ENCODE results near the gene CDC6. TPM values are rescaled to one million over a fixed set of nuclear protein-coding genes. Genes with fewer than 3 reads are reported as not detected.
A peak's percentile ranks its signal among the peaks of the same experiment; 100 is the strongest.

CDC6 gene
- total and polyA plus RNA-seq, 2 donors (not counting 3 experiments of a cell fraction or from before 2014, with no cell fraction given), result 15.5 to 55.2 TPM

GRCh38 chr17:40314584-40314956 lies 26.9 kb downstream of the CDC6 start:
- H3K4me1 ChIP-seq (ENCODE audit: control insufficient read depth, extremely low read depth, insufficient read depth, low read length), result peaks cover 61% of the 10 kb centered on the region
- no TSS peak for BruUV-seq (replicated peaks)
- H3K4me3 ChIP-seq (replicated peaks in 1 of 3; ENCODE audit: insufficient read depth in 1 of 3, low read depth in 1 of 3, low read length in 3 of 3), result no peak overlapping the region
- no peak overlapping the region for H2AFZ ChIP-seq (ENCODE audit: low read depth, low read length)
- no peaks in the 10 kb centered on the region for H3K9me1 ChIP-seq (replicated peaks; ENCODE audit: control insufficient read depth, extremely low read depth, insufficient read depth, low read length)
- ChIA-PET POLR2A (interaction anchor here (0.7 kb wide), 1 partner anchor 17 kb away, joined by 3 read pairs; no protein-coding TSS in a partner anchor), CTCF (interaction anchor here (0.8 to 6.9 kb wide), 4 partner anchors 10 to 96 kb away, joined by 4 to 109 read pairs (median 80); no protein-coding TSS in a partner anchor)
- FAIRE-seq, result peak; percentile 100
- H3K9me3 ChIP-seq (replicated peaks; ENCODE audit: control insufficient read depth, insufficient read depth, low read length), result no peaks in the 10 kb centered on the region
- peak; percentile 93 for DNase-seq (ENCODE audit: low read depth, low spot score)
- H3K27ac ChIP-seq (ENCODE audit: insufficient read depth, low read depth, low read length), result peak overlapping the region; percentile 22
- H3K4me2 ChIP-seq (ENCODE audit: insufficient read depth, low read length), result no peak overlapping the region
- peaks cover 14% of the 10 kb centered on the region for H3K79me2 ChIP-seq (ENCODE audit: control insufficient read depth, insufficient read depth, low read length)
- no peak overlapping the region for H3K9ac ChIP-seq (replicated peaks; ENCODE audit: extremely low read depth, insufficient read depth, low read length)
- no peaks in the 10 kb centered on the region for H3K36me3 ChIP-seq (ENCODE audit: control insufficient read depth in 2 of 2, extremely low read depth in 1 of 2, insufficient read depth in 2 of 2, low read length in 2 of 2)
- TF ChIP-seq MYC (IDR thresholded peaks at IDR 0.05; ENCODE audit: low read depth, low read length) (peak; percentile 91), CTCF (IDR thresholded peaks at IDR 0.05; ENCODE audit: extremely low read depth in 1 of 2, insufficient read depth in 1 of 2, low read depth in 1 of 2, low read length in 2 of 2) (no peak), FOS (IDR thresholded peaks at IDR 0.05; ENCODE audit: borderline replicate concordance, insufficient read depth, low read length) (peak; percentile 99), GATA2 (IDR thresholded peaks at IDR 0.05; ENCODE audit: insufficient read depth, insufficient read length, low read depth, low read length) (no peak), POLR2AphosphoS5 (IDR thresholded peaks at IDR 0.05; ENCODE audit: insufficient read depth, low read depth, low read length) (peak; percentile 98), JUN (IDR thresholded peaks at IDR 0.05; ENCODE audit: borderline replicate concordance, insufficient read depth, insufficient read length, low read depth) (peak; percentile 99)
- no peaks in the 10 kb centered on the region for H4K20me1 ChIP-seq (replicated peaks; ENCODE audit: control insufficient read depth, extremely low read depth, insufficient read depth, low read length)
- H3K27me3 ChIP-seq (ENCODE audit: control insufficient read depth in 2 of 2, insufficient read depth in 2 of 2, low read length in 2 of 2), result no peaks in the 10 kb centered on the region
- dilution Hi-C loops (cut with MboI; ENCODE audit: extremely low pct_ligation_motif_present, low sequenced_read_pairs), result no loop called here
- intact Hi-C loops (cut with micrococcal nuclease), result loop anchor here (1.0 kb wide), 3 partner anchors 8 to 41 kb away; no protein-coding TSS in a partner anchor

Measured in endothelial cell of umbilical vein (primary cell).